HepG2 (cell line): Measurements from ENCODE around the gene SRSF10. TPM values are rescaled to one million over a fixed set of nuclear protein-coding genes. Genes with fewer than 3 reads are reported as not detected.

Experiments
- BORCS8-MEF2B ChIP-seq: sonication (generic); formaldehyde crosslinking; IDR thresholded peaks from 2 replicates; pipeline ENCODE4 v1.8.0; 2022; ENCODE audit warnings: mild to moderate bottlenecking, missing genetic modification reagents
- JUNB ChIP-seq: sonication (generic); formaldehyde crosslinking; IDR thresholded peaks from 2 replicates; pipeline ENCODE4 v1.8.0; 2022; ENCODE audit warnings: missing genetic modification reagents, mild to moderate bottlenecking, borderline replicate concordance
- PRDM10 ChIP-seq: sonication (generic); formaldehyde crosslinking; IDR thresholded peaks from 2 replicates; pipeline ENCODE4 v1.4.0; 2020; ENCODE audit warnings: low read depth, missing genetic modification reagents
- SALL1 ChIP-seq: sonication (generic); formaldehyde crosslinking; IDR thresholded peaks from 2 replicates; pipeline ENCODE4 v1.8.0; 2022; ENCODE audit warnings: mild to moderate bottlenecking, missing genetic modification reagents
- SP5 ChIP-seq: IDR thresholded peaks from 2 replicates; pipeline ENCODE4 v1.6.1; 2016; ENCODE audit warnings: low read depth, borderline replicate concordance
- U2AF2 ChIP-seq: fragments of 200-400 bp; formaldehyde crosslinking; IDR thresholded peaks from 2 replicates; pipeline ENCODE4 v1.6.1; 2017; ENCODE audit warnings: low read depth, mild to moderate bottlenecking, low read length
- YEATS4 ChIP-seq: sonication (generic); formaldehyde crosslinking; IDR thresholded peaks from 2 replicates; pipeline ENCODE4 v1.4.0; 2020; ENCODE audit warnings: missing genetic modification reagents, borderline replicate concordance
- ZC3H13 ChIP-seq: sonication (generic); formaldehyde crosslinking; IDR thresholded peaks from 2 replicates; pipeline ENCODE4 v1.8.1; 2023; ENCODE audit warnings: mild to moderate bottlenecking, missing genetic modification reagents, moderate library complexity
- ZFP90 ChIP-seq: sonication (generic); formaldehyde crosslinking; IDR thresholded peaks from 2 replicates; pipeline ENCODE4 v1.8.0; 2022; ENCODE audit warnings: missing genetic modification reagents, mild to moderate bottlenecking, inconsistent platforms, borderline replicate concordance
- ZHX2 ChIP-seq, 2 experiments: sonication (generic) in 1 of 2; formaldehyde crosslinking in 1 of 2; IDR thresholded peaks; 2 replicates each; pipeline versions ENCODE4 v1.6.1 to v1.9.0; 2014 to 2022; ENCODE audit warnings: antibody characterized with exemption in 1 of 2, borderline replicate concordance in 1 of 2, inconsistent platforms in 1 of 2, low read depth in 1 of 2, missing genetic modification reagents in 1 of 2
- ZMYM3 ChIP-seq: sonication (generic); formaldehyde crosslinking; IDR thresholded peaks from 2 replicates; pipeline ENCODE4 v1.5.1; 2020; ENCODE audit warnings: mild to moderate bottlenecking, missing genetic modification reagents
- ZNF12 ChIP-seq: sonication (generic); formaldehyde crosslinking; IDR thresholded peaks from 2 replicates; pipeline ENCODE4 v1.5.0; 2020; ENCODE audit warnings: missing genetic modification reagents
- ZNF160 ChIP-seq: sonication (generic); formaldehyde crosslinking; IDR thresholded peaks from 2 replicates; pipeline ENCODE4 v1.8.0; 2022; ENCODE audit warnings: mild to moderate bottlenecking, inconsistent platforms, missing genetic modification reagents
- ZNF503 ChIP-seq: sonication (generic); formaldehyde crosslinking; IDR thresholded peaks from 2 replicates; pipeline ENCODE4 v1.4.0; 2020; ENCODE audit warnings: missing genetic modification reagents
- ZNF691 ChIP-seq: sonication (generic); formaldehyde crosslinking; IDR thresholded peaks from 2 replicates; pipeline ENCODE4 v1.4.0; 2020; ENCODE audit warnings: missing genetic modification reagents, low read depth, mild to moderate bottlenecking, borderline replicate concordance
- ZSCAN12 ChIP-seq: sonication (generic); formaldehyde crosslinking; IDR thresholded peaks from 2 replicates; pipeline ENCODE4 v1.9.0; 2021; ENCODE audit warnings: mild to moderate bottlenecking, missing genetic modification reagents
- polyA plus RNA-seq, 8 experiments: library from polyadenylated mRNA; depleted of rRNA in 3 of 8; stranded (reverse) in 7 of 8; unstranded in 1 of 8; fragments of >200 nt; fragmentation: Illumina TruSeq in 4 of 8; extraction: Trizol in 4 of 8; gene quantifications; 2 replicates each; pipeline versions ENCODE4 v1.2.1 to v1.2.3, GENCODE V29; 2011 to 2016; ENCODE audit warnings: low read depth in 4 of 8, missing spikeins in 1 of 8, mixed read lengths in 1 of 8; ENCODE audit not compliant: insufficient read depth in 1 of 8
- total RNA-seq, 5 experiments: library from RNA; depleted of rRNA; stranded (reverse); fragments of >200 nt; fragmentation: Illumina TruSeq; extraction: Trizol; gene quantifications; 2 replicates each; pipeline ENCODE4 v1.2.3, GENCODE V29; 2016; ENCODE audit warnings: low read depth in 1 of 5

The SRSF10 gene
- total and polyA plus RNA-seq, 2 of the 13 experiments (the other 11 are each of a cell fraction or from before 2014, with no cell fraction given), result 126 to 186 TPM

DNA sequence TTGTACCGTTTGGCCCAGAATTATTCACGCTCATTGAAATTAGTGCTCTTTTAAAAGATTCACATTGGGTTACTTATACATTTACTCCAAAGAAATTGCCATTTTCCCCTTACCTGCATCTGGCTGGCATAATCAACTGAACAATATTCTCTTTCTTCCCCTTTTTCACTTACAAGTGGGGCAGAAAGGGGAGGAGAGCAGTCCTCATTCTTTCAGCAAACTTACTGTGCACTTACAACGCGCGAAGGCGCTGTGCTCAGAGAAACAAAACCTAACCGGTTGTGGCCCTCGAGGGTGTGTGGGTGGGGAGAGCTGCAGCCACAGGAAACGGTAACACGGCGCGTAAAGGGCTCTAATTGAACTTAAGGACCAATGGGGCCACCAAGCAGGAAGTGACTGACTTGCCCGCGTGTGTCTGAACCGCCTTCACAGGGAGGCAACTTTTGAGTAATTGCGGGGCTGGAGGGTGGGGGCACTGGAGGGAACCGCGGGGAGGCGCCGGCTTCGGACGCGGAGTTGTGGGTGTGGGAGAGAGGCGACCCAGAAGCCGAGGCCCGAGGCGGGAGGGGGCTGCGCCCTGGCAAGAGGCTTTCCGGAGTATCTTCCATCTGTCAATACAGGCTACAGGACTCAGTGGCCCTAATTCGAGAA is 21.2 kb downstream of the SRSF10 start (continued):
- TF ChIP-seq ZHX2 (IDR thresholded peaks at IDR 0.05; ENCODE audit: low read depth) (no peak), ZHX2 (CRISPR knock-in tag; IDR thresholded peaks at IDR 0.05; ENCODE audit: borderline replicate concordance) (no peak), ZNF691 (CRISPR knock-in tag) (no peak), JUNB (no peak), SP5 (CRISPR knock-in tag) (no peak), ZNF503 (CRISPR knock-in tag) (0 out of 2 replicates have a peak, but pooled peaks have one; percentile 35), ZSCAN12 (CRISPR knock-in tag) (no peak), ZMYM3 (CRISPR knock-in tag) (no peak; the same call in 1 of the 2 replicates), ZC3H13 (CRISPR knock-in tag) (peak; percentile 14; the same call in 1 of the 2 replicates), SALL1 (CRISPR knock-in tag) (peak; percentile 60; the same call in 1 of the 2 replicates), U2AF2 (no peak), ZFP90 (CRISPR knock-in tag) (peak; percentile 57; the same call in 1 of the 2 replicates), PRDM10 (CRISPR knock-in tag) (no peak), ZNF12 (CRISPR knock-in tag) (0 out of 2 replicates have a peak, but pooled peaks have one; percentile 26), ZNF160 (CRISPR knock-in tag) (no peak), YEATS4 (CRISPR knock-in tag) (no peak; the same call in 1 of the 2 replicates), BORCS8-MEF2B (CRISPR knock-in tag) (no peak)
